ENCODE results near the gene CDH4. TPM values are rescaled to one million over a fixed set of nuclear protein-coding genes. Genes with fewer than 3 reads are reported as not detected.

The CDH4 gene
- total RNA-seq, 1 donor from 2014 or later = 0.99 TPM

DNA sequence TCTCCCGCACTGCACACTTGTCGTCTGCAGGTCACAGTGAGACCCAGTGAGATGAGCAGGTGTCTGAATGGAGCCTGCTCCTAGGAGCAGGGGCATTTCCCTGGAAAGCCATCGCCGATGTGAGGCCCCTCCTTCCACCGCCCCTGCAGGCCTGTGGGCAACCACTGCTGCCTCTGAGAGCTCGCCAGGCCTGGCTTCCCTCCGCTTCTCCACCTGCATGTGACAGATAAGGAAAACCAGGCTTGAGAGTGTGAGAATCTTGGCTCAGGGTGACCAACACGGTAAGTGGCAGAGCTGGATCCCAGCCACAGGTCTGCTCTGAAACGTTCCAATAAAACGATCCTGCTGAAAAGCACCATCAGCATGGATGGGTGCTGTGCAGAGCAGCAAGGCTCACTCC lies 332.8 kb downstream of the CDH4 start:
- Mint-ChIP-seq H3K27ac (ENCODE audit: unreplicated experiment) (no peak overlapping the region), H3K27me3 (ENCODE audit: low read depth) (peaks cover 10% of the 10 kb centered on the region), H3K36me3 (ENCODE audit: low read depth) (no peaks in the 10 kb centered on the region), H3K4me1 (ENCODE audit: low read depth) (peaks cover 17% of the 10 kb centered on the region), H3K9me3 (ENCODE audit: low read depth) (no peaks in the 10 kb centered on the region), H3K4me3 (ENCODE audit: unreplicated experiment) (no peak overlapping the region)
- no peak for TF ChIP-seq CTCF (IDR thresholded peaks at IDR 0.05)
- no peak for DNase-seq (ENCODE audit: low spot score)

- DNase-seq (ENCODE audit: low spot score) = no peak
- Mint-ChIP-seq H3K4me3 (ENCODE audit: unreplicated experiment) (no peak overlapping the region), H3K4me1 (ENCODE audit: low read depth) (peaks cover 17% of the 10 kb centered on the region), H3K27me3 (ENCODE audit: low read depth) (peaks cover 10% of the 10 kb centered on the region), H3K36me3 (ENCODE audit: low read depth) (no peaks in the 10 kb centered on the region), H3K27ac (ENCODE audit: unreplicated experiment) (no peak overlapping the region), H3K9me3 (ENCODE audit: low read depth) (no peaks in the 10 kb centered on the region)
- TF ChIP-seq CTCF (IDR thresholded peaks at IDR 0.05) = no peak
Measured at GRCh38 chr20:61585764-61586163, 333.7 kb downstream of the CDH4 start.

DNA sequence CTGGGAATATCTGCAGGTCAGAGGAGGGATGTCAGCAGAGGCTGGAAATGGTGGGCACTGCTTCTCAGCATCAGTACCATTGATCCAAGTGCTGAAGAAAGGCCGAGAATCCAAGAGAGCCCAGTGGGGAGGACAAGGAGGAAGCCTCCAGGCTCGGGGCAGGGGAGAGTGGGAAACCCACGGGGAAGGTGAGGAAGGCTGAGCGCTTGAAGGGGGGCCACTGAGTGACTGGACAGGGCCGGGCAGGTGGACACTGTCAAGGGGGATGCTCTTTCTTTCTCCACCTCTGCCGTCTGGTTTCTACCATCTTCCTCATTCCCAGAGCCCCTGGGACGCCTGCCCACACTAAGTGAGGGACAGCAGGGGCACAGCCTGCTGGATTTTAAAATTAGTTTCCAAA lies 335.0 kb downstream of the CDH4 start:
- peaks cover 17% of the 10 kb centered on the region for H3K4me1 Mint-ChIP-seq (ENCODE audit: low read depth)
- H3K9me3 Mint-ChIP-seq (ENCODE audit: low read depth) = peaks cover 4% of the 10 kb centered on the region
- no peak for TF ChIP-seq CTCF (IDR thresholded peaks at IDR 0.05)
- no peaks in the 10 kb centered on the region for H3K36me3 Mint-ChIP-seq (ENCODE audit: low read depth)
- peak; percentile 61 for DNase-seq (ENCODE audit: low spot score)
- peaks cover 10% of the 10 kb centered on the region for H3K27me3 Mint-ChIP-seq (ENCODE audit: low read depth)
- no peak overlapping the region for H3K4me3 Mint-ChIP-seq (ENCODE audit: unreplicated experiment)
- H3K27ac Mint-ChIP-seq (ENCODE audit: unreplicated experiment) = no peak overlapping the region

DNA sequence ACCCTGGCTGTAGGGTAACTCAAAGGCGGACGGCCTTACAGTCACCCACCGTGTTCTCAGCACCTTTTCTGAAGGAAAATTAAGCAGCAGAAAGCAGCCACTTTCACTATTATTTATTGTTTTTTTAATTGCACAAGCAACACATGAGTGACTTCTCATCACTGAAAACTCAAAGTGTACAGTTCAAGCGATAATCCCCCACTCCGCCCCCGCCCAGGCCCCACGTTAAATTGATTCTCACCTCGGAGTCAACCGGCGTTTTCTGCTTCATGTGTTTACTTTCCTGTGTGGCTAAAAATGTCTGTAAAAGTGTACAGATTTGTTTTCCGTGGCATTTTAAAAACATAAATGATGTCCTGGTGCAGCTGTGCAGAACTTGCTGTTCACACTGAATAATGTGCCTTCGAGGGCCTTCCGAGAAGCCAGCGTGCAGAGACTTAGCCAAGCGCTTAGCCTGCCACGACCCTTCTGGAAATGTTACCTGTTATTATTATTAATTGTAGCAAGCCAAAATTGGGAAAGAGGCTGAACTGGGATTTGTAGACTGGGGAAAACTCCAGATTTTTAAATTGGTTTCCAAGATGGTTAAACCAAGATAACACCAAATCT lies 335.7 kb downstream of the CDH4 start:
- no peak for TF ChIP-seq CTCF (IDR thresholded peaks at IDR 0.05)
- H3K4me1 Mint-ChIP-seq (ENCODE audit: low read depth) = peaks cover 17% of the 10 kb centered on the region
- peaks cover 6% of the 10 kb centered on the region for H3K27me3 Mint-ChIP-seq (ENCODE audit: low read depth)
- H3K9me3 Mint-ChIP-seq (ENCODE audit: low read depth) = peaks cover 11% of the 10 kb centered on the region
- H3K27ac Mint-ChIP-seq (ENCODE audit: unreplicated experiment) = no peak overlapping the region
- H3K4me3 Mint-ChIP-seq (ENCODE audit: unreplicated experiment) = no peak overlapping the region
- no peaks in the 10 kb centered on the region for H3K36me3 Mint-ChIP-seq (ENCODE audit: low read depth)
- no peak for DNase-seq (ENCODE audit: low spot score)

GRCh38 chr20:61588411-61589385 lies 336.6 kb downstream of the CDH4 start:
- H3K27me3 Mint-ChIP-seq (ENCODE audit: low read depth) = peaks cover 3% of the 10 kb centered on the region
- peak overlapping the region; percentile 24 for H3K4me3 Mint-ChIP-seq (ENCODE audit: unreplicated experiment)

More at GRCh38 chr20:61588411-61589385, 336.6 kb downstream of the CDH4 start:
- Mint-ChIP-seq H3K4me1 (ENCODE audit: low read depth) (peaks cover 22% of the 10 kb centered on the region), H3K36me3 (ENCODE audit: low read depth) (no peaks in the 10 kb centered on the region), H3K9me3 (ENCODE audit: low read depth) (peaks cover 16% of the 10 kb centered on the region), H3K27ac (ENCODE audit: unreplicated experiment) (peak overlapping the region; percentile 37)
- no peak for TF ChIP-seq CTCF (IDR thresholded peaks at IDR 0.05)
- peak; percentile 43 for DNase-seq (ENCODE audit: low spot score)
